Measurements from ENCODE around the gene PUM2.

PUM2 gene

GRCh38 chr2:20339012-20339411 lies 11.6 kb downstream of the PUM2 start:
- DNase-seq (ENCODE audit: low spot score): no peak

GRCh38 chr2:20334605-20335203 lies 15.9 kb downstream of the PUM2 start:
- no peak for DNase-seq (ENCODE audit: low spot score)

GRCh38 chr2:20333738-20334137 lies 16.9 kb downstream of the PUM2 start:
- DNase-seq (ENCODE audit: low spot score): no peak

GRCh38 chr2:20330192-20330591 lies 20.5 kb downstream of the PUM2 start:
- no peak for DNase-seq (ENCODE audit: low spot score)

GRCh38 chr2:20327370-20327769 lies 23.3 kb downstream of the PUM2 start:
- no peak for DNase-seq (ENCODE audit: low spot score)

GRCh38 chr2:20326163-20326780 lies 24.4 kb downstream of the PUM2 start:
- peak; percentile 64 for DNase-seq (ENCODE audit: low spot score)

GRCh38 chr2:20322527-20323300 lies 27.9 kb downstream of the PUM2 start:
- no peak for DNase-seq (ENCODE audit: low spot score)

- no peak for DNase-seq (ENCODE audit: low spot score)
These were observed 33.0 kb downstream of the PUM2 start for GRCh38 chr2:20317690-20318089.

- DNase-seq (ENCODE audit: low spot score): peak; percentile 19
These were observed 33.4 kb downstream of the PUM2 start for GRCh38 chr2:20317197-20317596.

- no peak for DNase-seq (ENCODE audit: low spot score)
These were observed 35.8 kb downstream of the PUM2 start for GRCh38 chr2:20314562-20315501.

- DNase-seq (ENCODE audit: low spot score): no peak
These were observed 37.0 kb downstream of the PUM2 start for GRCh38 chr2:20313659-20314058.

GRCh38 chr2:20309001-20309400 lies 41.6 kb downstream of the PUM2 start:
- no peak for DNase-seq (ENCODE audit: low spot score)

GRCh38 chr2:20307311-20307710 lies 43.3 kb downstream of the PUM2 start:
- DNase-seq (ENCODE audit: low spot score): no peak

GRCh38 chr2:20304411-20304810 lies 46.2 kb downstream of the PUM2 start:
- DNase-seq (ENCODE audit: low spot score): no peak

GRCh38 chr2:20303966-20304365 lies 46.7 kb downstream of the PUM2 start:
- DNase-seq (ENCODE audit: low spot score): no peak

- DNase-seq (ENCODE audit: low spot score): no peak
These were observed 48.6 kb downstream of the PUM2 start for GRCh38 chr2:20302019-20302418.

- no peak for DNase-seq (ENCODE audit: low spot score)
These were observed 50.0 kb downstream of the PUM2 start for GRCh38 chr2:20300656-20301055.

- no peak for DNase-seq (ENCODE audit: low spot score)
These were observed 51.5 kb downstream of the PUM2 start for GRCh38 chr2:20299113-20299512.

GRCh38 chr2:20294231-20294630 lies 56.4 kb downstream of the PUM2 start:
- no peak for DNase-seq (ENCODE audit: low spot score)

GRCh38 chr2:20292984-20293383 lies 57.7 kb downstream of the PUM2 start:
- DNase-seq (ENCODE audit: low spot score): no peak

- DNase-seq (ENCODE audit: low spot score): no peak
These were observed 58.7 kb downstream of the PUM2 start for GRCh38 chr2:20291846-20292408.

GRCh38 chr2:20291106-20291564 lies 59.5 kb downstream of the PUM2 start:
- peak; percentile 11 for DNase-seq (ENCODE audit: low spot score)
